OCI-LY7 (cell line): ENCODE data around the gene JAKMIP2. TPM values are rescaled to one million over a fixed set of nuclear protein-coding genes. Genes with fewer than 3 reads are reported as not detected.
A peak's percentile ranks its signal among the peaks of the same experiment; 100 is the strongest.

ENCODE experiments used
- BruUV-seq: library from RNA; stranded (reverse); fragments of 400-500 nt; replicated peaks from 2 replicates; lab custom pipeline; 2021; lab: Mats Ljungman, UMichigan
- CTCF ChIA-PET: fragments of 300-600 bp; sonication (Branson Sonifier 250); formaldehyde crosslinking; loops from one replicate; lab custom pipeline; 2022; ENCODE audit warnings: antibody characterized with exemption; ENCODE audit not compliant: unreplicated experiment; lab: Charles Lee
- POLR2A ChIA-PET: fragments of 300-600 bp; sonication (Branson Sonifier 250); formaldehyde crosslinking; loops from one replicate; lab custom pipeline; 2022; ENCODE audit warnings: antibody characterized with exemption; lab: Charles Lee
- DNase-seq: peaks from one replicate; pipeline ENCODE4 v3.0.0-alpha.2; 2015; ENCODE audit warnings: low spot score
- H2AFZ ChIP-seq: fragments of 200-600 bp; sonication (generic), shearing (Covaris generic); 2 replicates; pipeline ENCODE4 v1.6.1; 2014; ENCODE audit warnings: mild to moderate bottlenecking, antibody characterized with exemption, low read length, moderate library complexity
- H3K27ac ChIP-seq: fragments of 200-600 bp; sonication (generic); 2 replicates; pipeline ENCODE4 v1.5.1; 2014; ENCODE audit warnings: mixed run types, low read depth, mild to moderate bottlenecking, moderate library complexity, low read length, inconsistent platforms; ENCODE audit not compliant: poor library complexity, severe bottlenecking
- H3K36me3 ChIP-seq: fragments of 200-600 bp; sonication (generic); 2 replicates; pipeline ENCODE4 v1.6.1; 2014; ENCODE audit warnings: mild to moderate bottlenecking, antibody characterized with exemption, low read length, moderate library complexity, mixed read lengths; ENCODE audit not compliant: insufficient read depth
- H3K4me1 ChIP-seq: fragments of 200-600 bp; sonication (generic); 2 replicates; pipeline ENCODE4 v1.5.1; 2014; ENCODE audit warnings: mild to moderate bottlenecking, low read length; ENCODE audit not compliant: insufficient read depth, poor library complexity, severe bottlenecking
- H3K4me2 ChIP-seq: fragments of 200-600 bp; sonication (generic); 2 replicates; pipeline ENCODE4 v1.6.1; 2014; ENCODE audit warnings: mild to moderate bottlenecking, low read length
- H3K4me3 ChIP-seq: fragments of 200-600 bp; sonication (generic); 2 replicates; pipeline ENCODE4 v1.5.1; 2014; ENCODE audit warnings: mild to moderate bottlenecking, low read depth, low read length; ENCODE audit not compliant: poor library complexity, severe bottlenecking
- H3K79me2 ChIP-seq: fragments of 200-600 bp; sonication (generic); 2 replicates; pipeline ENCODE4 v1.6.1; 2016; ENCODE audit warnings: low read depth, mild to moderate bottlenecking, low read length, moderate library complexity, mixed read lengths; ENCODE audit not compliant: insufficient read depth
- H3K9me2 ChIP-seq: fragments of 200-600 bp; sonication (generic); 2 replicates; pipeline ENCODE4 v1.6.1; 2016; ENCODE audit warnings: mild to moderate bottlenecking, low read length, mixed read lengths; ENCODE audit not compliant: insufficient read depth
- H3K9me3 ChIP-seq: fragments of 200-600 bp; sonication (generic); 2 replicates; pipeline ENCODE4 v1.6.1; 2014; ENCODE audit warnings: mild to moderate bottlenecking, mixed run types, low read length, mixed read lengths
- H4K20me1 ChIP-seq: fragments of 200-600 bp; sonication (generic); 2 replicates; pipeline ENCODE4 v1.6.1; 2014; ENCODE audit warnings: mild to moderate bottlenecking, antibody characterized with exemption, low read length, moderate library complexity, mixed read lengths; ENCODE audit not compliant: insufficient read depth
- CTCF ChIP-seq: fragments of 200-600 bp; sonication (generic); conservative IDR thresholded peaks from 2 replicates; pipeline ENCODE4 v1.5.1; 2014; ENCODE audit warnings: mild to moderate bottlenecking, antibody characterized with exemption, low read length, moderate library complexity, mixed read lengths
- EZH2phosphoT487 ChIP-seq: fragments of 200-600 bp; sonication (generic); IDR thresholded peaks from 2 replicates; pipeline ENCODE4 v1.6.1; 2018; ENCODE audit warnings: low read depth, borderline replicate concordance, mild to moderate bottlenecking, mixed run types, antibody characterized with exemption, low read length, moderate library complexity, mixed read lengths
- intact Hi-C: fragments of 100-400 bp; cut with micrococcal nuclease; formaldehyde crosslinking; loops from one replicate; pipeline ENCODE4 v1.10.0; 2022; ENCODE audit not compliant: unreplicated experiment
- total RNA-seq, 2 experiments: library from RNA; depleted of rRNA in 1 of 2; stranded (reverse); fragments of >200 nt in 1 of 2; shearing (Covaris generic) in 1 of 2; gene quantifications; 2 replicates each; pipeline ENCODE4 v1.2.3, GENCODE V29; 2014 to 2022

JAKMIP2 gene
- total RNA-seq, 2 experiments from 2014 or later: 4.0 to 14.5 TPM

- no peaks in the 10 kb centered on the region for H3K79me2 ChIP-seq
- CTCF ChIA-PET: no interaction called here
Observed at GRCh38 chr5:147691130-147691529, 91.4 kb downstream of the JAKMIP2 start.

GRCh38 chr5:147690595-147690994 is 91.9 kb downstream of the JAKMIP2 start:
- Histone ChIP-seq H3K9me2 (no peaks in the 10 kb centered on the region), H3K4me1 (no peaks in the 10 kb centered on the region), H3K4me3 (no peak overlapping the region), H4K20me1 (no peaks in the 10 kb centered on the region), H3K27ac (no peak overlapping the region), H3K4me2 (no peak overlapping the region), H3K79me2 (no peaks in the 10 kb centered on the region), H2AFZ (no peak overlapping the region), H3K36me3 (no peaks in the 10 kb centered on the region), H3K9me3 (no peaks in the 10 kb centered on the region)
- CTCF ChIA-PET: no interaction called here
- intact Hi-C loops: no loop called here
- POLR2A ChIA-PET: interaction anchor here (0.5 kb wide), 1 partner anchor 9 kb away, joined by 4 read pairs; no protein-coding TSS in a partner anchor
- TF ChIP-seq EZH2phosphoT487 (no peak), CTCF (peak; percentile 43; the same call in 1 of the 2 replicates)
- DNase-seq: peak; percentile 2
- BruUV-seq: no TSS peak

More at GRCh38 chr5:147691130-147691529, 91.4 kb downstream of the JAKMIP2 start:
- no TSS peak for BruUV-seq
- DNase-seq: no peak
- Histone ChIP-seq H4K20me1 (no peaks in the 10 kb centered on the region), H3K4me2 (no peak overlapping the region), H3K4me3 (no peak overlapping the region), H2AFZ (no peak overlapping the region), H3K9me2 (no peaks in the 10 kb centered on the region), H3K36me3 (no peaks in the 10 kb centered on the region), H3K27ac (no peak overlapping the region), H3K4me1 (no peaks in the 10 kb centered on the region), H3K9me3 (no peaks in the 10 kb centered on the region)
- TF ChIP-seq EZH2phosphoT487 (no peak), CTCF (no peak)
- intact Hi-C loops: no loop called here
- POLR2A ChIA-PET: interaction anchor here (0.5 to 0.6 kb wide), 2 partner anchors 10 to 37 kb away, joined by 4 read pairs; no protein-coding TSS in a partner anchor

- no peaks in the 10 kb centered on the region for H3K9me3 ChIP-seq
- no peaks in the 10 kb centered on the region for H4K20me1 ChIP-seq
- H2AFZ ChIP-seq: no peak overlapping the region
- no peak overlapping the region for H3K27ac ChIP-seq
- H3K9me2 ChIP-seq: no peaks in the 10 kb centered on the region
- no peak for DNase-seq
- ChIA-PET POLR2A (interaction anchor here (0.8 kb wide), 1 partner anchor 45 kb away, joined by 3 read pairs; no protein-coding TSS in a partner anchor), CTCF (no interaction called here)
- no peak overlapping the region for H3K4me2 ChIP-seq
- H3K36me3 ChIP-seq: no peaks in the 10 kb centered on the region
- H3K79me2 ChIP-seq: no peaks in the 10 kb centered on the region
- H3K4me3 ChIP-seq: no peak overlapping the region
- H3K4me1 ChIP-seq: no peaks in the 10 kb centered on the region
- intact Hi-C loops: no loop called here
- no TSS peak for BruUV-seq
- no peak for TF ChIP-seq CTCF
- TF ChIP-seq EZH2phosphoT487: no peak
Observed at GRCh38 chr5:147689426-147689825, 93.1 kb downstream of the JAKMIP2 start.
